ENCODE results near the gene PVRIG.
"Not testable (repeated sequence)": the region's sequence is repeated elsewhere in the genome, so short reads cannot be mapped to it uniquely, and the experiment has no call there.

Gene PVRIG

GRCh38 chr7:100243385-100243784 is 23.6 kb downstream of the PVRIG start:
- DNase-seq, result not testable (repeated sequence)

GRCh38 chr7:100244988-100245605 is 25.3 kb downstream of the PVRIG start:
- DNase-seq, result not testable (repeated sequence)

- DNase-seq, result not testable (repeated sequence)
Measured at GRCh38 chr7:100246121-100246864, 26.5 kb downstream of the PVRIG start.

GRCh38 chr7:100246865-100247137 is 27.1 kb downstream of the PVRIG start:
- DNase-seq, result not testable (repeated sequence)

- peak; percentile 87 for DNase-seq
Measured at GRCh38 chr7:100247152-100247757, 27.5 kb downstream of the PVRIG start.

GRCh38 chr7:100248483-100248882 is 28.7 kb downstream of the PVRIG start:
- no peak for DNase-seq

- no peak for DNase-seq
Measured at GRCh38 chr7:100257017-100257416, 37.3 kb downstream of the PVRIG start.

- DNase-seq, result not testable (repeated sequence)
Measured at GRCh38 chr7:100259984-100260383, 40.2 kb downstream of the PVRIG start.

GRCh38 chr7:100262896-100263295 is 43.1 kb downstream of the PVRIG start:
- not testable (repeated sequence) for DNase-seq

- DNase-seq, result not testable (repeated sequence)
Measured at GRCh38 chr7:100264223-100264622, 44.5 kb downstream of the PVRIG start.

- DNase-seq, result not testable (repeated sequence)
Measured at GRCh38 chr7:100264669-100265165, 45.0 kb downstream of the PVRIG start.

GRCh38 chr7:100265851-100266250 is 46.1 kb downstream of the PVRIG start:
- DNase-seq, result not testable (repeated sequence)

GRCh38 chr7:100266576-100267354 is 47.0 kb downstream of the PVRIG start:
- DNase-seq, result no peak

- no peak for DNase-seq
Measured at GRCh38 chr7:100267648-100268047, 47.9 kb downstream of the PVRIG start.

- not testable (repeated sequence) for DNase-seq
Measured at GRCh38 chr7:100268882-100269281, 49.1 kb downstream of the PVRIG start.

- not testable (repeated sequence) for DNase-seq
Measured at GRCh38 chr7:100269306-100270045, 49.7 kb downstream of the PVRIG start.

GRCh38 chr7:100270046-100270918 is 50.5 kb downstream of the PVRIG start:
- peak; percentile 18 for DNase-seq

All from NCI-H345 (cell line).